ES-I3 (cell line): ENCODE results near the gene CDH23.

Experiments used
- H3K36me3 ChIP-seq: 2 replicates; pipeline ENCODE4 v1.6.1; 2013; ENCODE audit warnings: mild to moderate bottlenecking, low read length, control low read depth, moderate library complexity; ENCODE audit not compliant: insufficient read depth
- H3K4me1 ChIP-seq: 2 replicates; pipeline ENCODE4 v1.6.1; 2013; ENCODE audit warnings: mild to moderate bottlenecking, control low read depth, low read length; ENCODE audit not compliant: insufficient read depth
- H3K9ac ChIP-seq: 2 replicates; pipeline ENCODE4 v1.6.1; 2013; ENCODE audit warnings: low read depth, mild to moderate bottlenecking, low read length, moderate library complexity
- H3K9me3 ChIP-seq: 2 replicates; pipeline ENCODE4 v1.6.1; 2013; ENCODE audit warnings: mild to moderate bottlenecking, low read length, moderate library complexity; ENCODE audit not compliant: control insufficient read depth, insufficient read depth

The CDH23 gene

GRCh38 chr10:71523756-71524155 is 127.0 kb downstream of the CDH23 start:
- H3K9ac ChIP-seq = no peak overlapping the region
- H3K9me3 ChIP-seq = no peaks in the 10 kb centered on the region
- H3K4me1 ChIP-seq = peaks cover 2% of the 10 kb centered on the region; the same call in 1 of the 2 replicates
- no peaks in the 10 kb centered on the region for H3K36me3 ChIP-seq

- Histone ChIP-seq H3K36me3 (no peaks in the 10 kb centered on the region), H3K4me1 (peaks cover 5% of the 10 kb centered on the region; the same call in 1 of the 2 replicates), H3K9me3 (no peaks in the 10 kb centered on the region), H3K9ac (no peak overlapping the region)
Measured at GRCh38 chr10:71525092-71525491, 128.4 kb downstream of the CDH23 start.

DNA sequence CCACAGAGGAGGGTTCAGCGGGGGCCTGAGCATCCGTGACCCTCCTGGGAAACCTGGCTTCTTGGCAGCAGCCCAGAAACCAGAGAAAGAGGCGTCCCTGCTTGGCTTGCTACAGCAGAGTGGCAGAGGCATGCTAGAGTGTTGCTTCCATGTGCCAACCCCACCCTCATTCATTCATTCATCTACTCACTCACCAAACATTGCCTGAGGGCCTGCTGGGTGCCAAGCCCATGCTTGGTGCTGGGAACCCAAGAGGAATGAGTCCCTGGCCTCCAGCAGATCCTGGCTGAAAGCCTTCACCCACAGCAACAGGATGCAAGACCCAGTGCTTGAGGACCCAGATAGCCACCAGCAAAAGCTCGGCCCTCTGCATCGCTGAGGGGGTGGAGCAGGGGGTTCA is 129.0 kb downstream of the CDH23 start:
- Histone ChIP-seq H3K9me3 (no peaks in the 10 kb centered on the region), H3K4me1 (peaks cover 5% of the 10 kb centered on the region; the same call in 1 of the 2 replicates), H3K36me3 (no peaks in the 10 kb centered on the region), H3K9ac (no peak overlapping the region)

- no peaks in the 10 kb centered on the region for H3K9me3 ChIP-seq
- H3K36me3 ChIP-seq = no peaks in the 10 kb centered on the region
- no peak overlapping the region for H3K9ac ChIP-seq
- H3K4me1 ChIP-seq = peaks cover 5% of the 10 kb centered on the region; the same call in 1 of the 2 replicates
Measured at GRCh38 chr10:71526653-71527052, 129.9 kb downstream of the CDH23 start.

- Histone ChIP-seq H3K9ac (no peak overlapping the region), H3K4me1 (peaks cover 5% of the 10 kb centered on the region; the same call in 1 of the 2 replicates), H3K9me3 (no peaks in the 10 kb centered on the region), H3K36me3 (no peaks in the 10 kb centered on the region)
Measured at GRCh38 chr10:71527135-71527534, 130.4 kb downstream of the CDH23 start.

- no peak overlapping the region for H3K9ac ChIP-seq
- H3K9me3 ChIP-seq = no peaks in the 10 kb centered on the region
- H3K4me1 ChIP-seq = peaks cover 5% of the 10 kb centered on the region; the same call in 1 of the 2 replicates
- no peaks in the 10 kb centered on the region for H3K36me3 ChIP-seq
Measured at GRCh38 chr10:71528371-71529206, 131.9 kb downstream of the CDH23 start.

- Histone ChIP-seq H3K9me3 (no peaks in the 10 kb centered on the region), H3K4me1 (peaks cover 5% of the 10 kb centered on the region; the same call in 1 of the 2 replicates), H3K9ac (no peak overlapping the region)
Measured at GRCh38 chr10:71529207-71529827, 132.6 kb downstream of the CDH23 start.

GRCh38 chr10:71530781-71531180 is 134.1 kb downstream of the CDH23 start:
- H3K9me3 ChIP-seq = no peaks in the 10 kb centered on the region
- H3K4me1 ChIP-seq = peaks cover 5% of the 10 kb centered on the region; the same call in 1 of the 2 replicates
- no peaks in the 10 kb centered on the region for H3K36me3 ChIP-seq
- H3K9ac ChIP-seq = no peak overlapping the region

More at GRCh38 chr10:71529207-71529827, 132.6 kb downstream of the CDH23 start:
- no peaks in the 10 kb centered on the region for H3K36me3 ChIP-seq

- peaks cover 5% of the 10 kb centered on the region; the same call in 1 of the 2 replicates for H3K4me1 ChIP-seq
- H3K9ac ChIP-seq = no peak overlapping the region
- no peaks in the 10 kb centered on the region for H3K36me3 ChIP-seq
- no peaks in the 10 kb centered on the region for H3K9me3 ChIP-seq
Measured at GRCh38 chr10:71531485-71532446, 135.0 kb downstream of the CDH23 start.

DNA sequence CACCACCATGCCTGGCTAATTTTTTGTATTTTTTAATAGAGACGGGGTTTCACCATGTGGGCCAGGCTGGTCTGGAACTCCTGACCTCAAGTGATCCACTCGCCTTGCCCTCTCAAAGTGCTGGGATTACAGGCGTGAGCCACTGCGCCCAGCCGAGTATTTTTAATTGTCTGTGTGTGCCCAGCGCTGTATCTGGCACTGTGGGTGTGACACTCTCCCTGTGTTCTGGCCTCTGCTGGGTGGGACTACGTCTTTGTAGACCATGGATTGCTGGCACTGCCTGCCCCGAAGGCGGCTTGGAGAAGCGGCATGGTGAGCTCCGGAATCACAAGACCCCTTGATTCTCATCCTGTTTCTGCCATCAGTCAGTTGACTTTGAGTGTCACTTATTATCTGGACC is 136.2 kb downstream of the CDH23 start:
- H3K9ac ChIP-seq = no peak overlapping the region
- H3K9me3 ChIP-seq = no peaks in the 10 kb centered on the region
- peaks cover 5% of the 10 kb centered on the region; the same call in 1 of the 2 replicates for H3K4me1 ChIP-seq
- H3K36me3 ChIP-seq = no peaks in the 10 kb centered on the region

GRCh38 chr10:71533936-71534335 is 137.2 kb downstream of the CDH23 start:
- Histone ChIP-seq H3K9me3 (no peaks in the 10 kb centered on the region), H3K36me3 (no peaks in the 10 kb centered on the region), H3K9ac (no peak overlapping the region), H3K4me1 (peaks cover 2% of the 10 kb centered on the region; the same call in 1 of the 2 replicates)

DNA sequence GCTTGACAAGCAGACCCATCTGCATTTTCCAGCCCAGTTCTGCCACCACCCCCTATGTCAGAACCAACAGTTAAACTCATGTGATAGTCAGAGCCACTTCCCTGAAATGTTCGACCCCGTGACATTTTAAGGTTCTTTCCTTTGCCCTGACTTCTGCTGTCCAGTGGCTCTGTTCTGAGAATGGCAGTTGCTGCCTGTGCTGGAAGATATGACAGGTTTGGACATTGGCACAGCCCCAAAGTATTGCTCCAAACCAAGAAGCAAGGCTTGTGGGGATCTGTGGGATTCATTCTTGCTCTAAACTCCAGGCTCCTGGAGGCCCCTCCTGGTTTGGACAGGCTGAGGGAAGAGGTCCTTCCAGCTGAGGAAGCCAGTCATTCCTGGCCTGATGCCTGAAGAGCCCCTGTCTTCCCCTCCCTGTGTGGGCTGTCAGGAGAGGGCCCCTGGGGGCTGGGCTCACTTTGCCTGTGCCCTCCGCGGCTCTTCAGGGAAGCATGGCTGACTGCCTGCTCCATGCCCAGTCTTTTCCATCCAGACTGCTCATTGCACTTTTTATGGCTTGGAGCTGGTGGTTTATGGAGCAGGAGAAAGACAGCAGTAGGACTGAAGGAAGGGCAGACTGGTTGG is 138.0 kb downstream of the CDH23 start:
- peaks cover 5% of the 10 kb centered on the region; the same call in 1 of the 2 replicates for H3K4me1 ChIP-seq
- H3K36me3 ChIP-seq = no peaks in the 10 kb centered on the region
- no peaks in the 10 kb centered on the region for H3K9me3 ChIP-seq
- H3K9ac ChIP-seq = no peak overlapping the region

- Histone ChIP-seq H3K4me1 (peaks cover 5% of the 10 kb centered on the region; the same call in 1 of the 2 replicates), H3K9ac (no peak overlapping the region), H3K36me3 (no peaks in the 10 kb centered on the region), H3K9me3 (no peaks in the 10 kb centered on the region)
Measured at GRCh38 chr10:71536332-71536731, 139.6 kb downstream of the CDH23 start.
